ENCODE results near the gene OR51D1.

OR51D1 gene

DNA sequence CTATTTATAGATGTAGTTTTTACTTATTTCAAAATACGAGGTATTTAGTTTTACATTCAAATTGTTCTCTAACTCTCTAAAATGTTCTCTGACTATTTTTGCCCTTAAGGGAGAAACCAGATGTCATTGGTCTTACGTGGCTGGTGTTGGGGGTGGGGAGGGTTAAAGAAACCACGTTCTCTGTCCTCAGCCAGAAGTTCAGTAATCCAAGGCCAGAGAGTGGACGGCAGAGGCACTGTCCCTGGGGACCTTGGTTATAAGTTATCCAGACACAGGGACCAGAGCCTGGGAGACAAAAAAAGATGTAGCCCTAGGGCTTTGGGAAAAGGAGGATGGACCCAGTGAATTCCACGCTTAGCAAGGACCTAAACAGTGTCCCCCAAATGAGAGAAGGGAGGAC lies 5.8 kb downstream of the OR51D1 start:
- DNase-seq (ENCODE audit: low read depth, low spot score): no peak
- no peak overlapping the region for H3K4me3 ChIP-seq (ENCODE audit: low read length)

DNA sequence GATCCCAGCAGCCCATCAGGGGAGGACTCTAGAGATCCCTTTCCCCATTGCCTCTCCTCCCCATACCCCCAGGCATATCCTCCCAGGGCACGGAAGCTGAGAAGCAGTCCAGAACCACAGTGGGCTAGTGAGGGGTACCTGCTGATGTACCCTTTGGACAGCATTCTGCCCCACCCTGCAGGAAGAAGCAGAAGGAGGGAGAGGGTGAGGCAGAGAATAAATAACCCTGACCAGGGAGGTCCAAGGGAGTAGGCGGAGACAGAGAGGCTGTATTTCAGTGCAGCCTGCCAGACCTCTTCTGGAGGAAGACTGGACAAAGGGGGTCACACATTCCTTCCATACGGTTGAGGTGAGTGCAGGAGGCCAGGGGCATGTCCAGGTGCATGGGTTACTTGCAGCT lies 6.4 kb downstream of the OR51D1 start, which contains the start of gene OR51E1:
Gene OR51E1 (plus strand): TSS at position 301 of the 400 bp plus-strand sequence. CDS start 8,545 bp downstream, outside the sequence.
- no peak for DNase-seq (ENCODE audit: low read depth, low spot score)
- H3K4me3 ChIP-seq (ENCODE audit: low read length): no peak within 1 kb of the TSS

DNA sequence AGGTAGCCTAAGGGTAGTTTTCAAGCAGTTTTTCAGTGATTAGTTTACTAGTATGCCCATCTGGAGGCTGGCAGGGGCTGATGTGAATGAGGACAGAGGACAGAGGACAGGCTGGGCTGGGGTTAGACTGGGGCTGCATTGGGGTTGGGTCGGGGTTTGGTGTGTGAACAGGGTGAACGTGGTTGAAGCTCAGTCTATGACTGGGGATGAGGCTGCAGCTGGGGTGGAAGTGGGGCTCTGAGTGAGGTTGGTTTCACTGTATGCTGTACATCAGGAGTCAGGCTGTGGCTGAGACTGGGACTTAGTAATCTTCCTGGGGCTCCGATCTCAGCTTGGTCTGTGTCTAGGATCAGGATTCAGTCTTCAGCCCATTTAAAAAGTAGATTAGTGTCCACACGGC lies 7.0 kb downstream of the OR51D1 start:
- no peak for DNase-seq (ENCODE audit: low read depth, low spot score)
- no peak overlapping the region for H3K4me3 ChIP-seq (ENCODE audit: low read length)

DNA sequence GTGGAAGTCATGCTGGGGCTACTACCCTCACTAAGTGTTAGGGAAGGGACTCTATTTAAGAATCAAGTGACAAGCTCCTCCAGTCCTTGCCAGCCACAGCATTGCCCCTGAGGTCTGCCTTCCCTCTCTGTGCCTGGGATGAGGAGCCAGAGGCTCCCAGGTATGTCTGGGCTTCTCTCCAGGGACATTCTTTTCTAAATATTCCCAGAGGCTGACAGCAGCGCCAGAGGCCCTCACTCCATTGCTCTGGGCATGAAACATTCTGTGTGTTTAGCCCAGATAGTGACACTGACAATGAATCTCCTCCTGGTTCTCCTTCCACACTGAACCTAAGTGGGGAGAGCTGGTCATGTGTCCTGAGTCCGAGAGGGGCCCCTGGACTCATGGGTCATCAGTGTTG lies 8.7 kb downstream of the OR51D1 start:
- H3K4me3 ChIP-seq (ENCODE audit: low read length): no peak overlapping the region
- no peak for DNase-seq (ENCODE audit: low read depth, low spot score)

DNA sequence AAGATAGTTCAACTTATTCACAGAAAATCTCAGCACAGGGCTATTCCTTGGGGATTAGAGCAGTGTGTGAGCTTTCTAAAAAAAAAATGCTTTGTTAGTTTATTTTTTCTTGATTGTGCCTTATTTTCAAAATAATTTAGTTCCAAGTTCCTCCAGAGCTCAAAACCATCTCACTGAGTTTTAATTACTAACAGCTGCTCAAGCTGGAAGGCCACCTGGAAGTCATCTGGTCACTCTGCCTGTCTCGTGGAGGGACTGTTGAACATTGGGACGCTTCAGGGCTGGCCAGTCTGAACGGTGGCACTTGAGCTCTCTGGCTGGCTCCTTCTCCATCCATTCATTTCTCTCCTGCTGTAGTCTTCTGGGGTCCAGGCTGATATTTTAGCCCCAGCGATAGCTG lies 10.5 kb downstream of the OR51D1 start:
- DNase-seq (ENCODE audit: low read depth, low spot score): no peak
- no peak overlapping the region for H3K4me3 ChIP-seq (ENCODE audit: low read length)

DNA sequence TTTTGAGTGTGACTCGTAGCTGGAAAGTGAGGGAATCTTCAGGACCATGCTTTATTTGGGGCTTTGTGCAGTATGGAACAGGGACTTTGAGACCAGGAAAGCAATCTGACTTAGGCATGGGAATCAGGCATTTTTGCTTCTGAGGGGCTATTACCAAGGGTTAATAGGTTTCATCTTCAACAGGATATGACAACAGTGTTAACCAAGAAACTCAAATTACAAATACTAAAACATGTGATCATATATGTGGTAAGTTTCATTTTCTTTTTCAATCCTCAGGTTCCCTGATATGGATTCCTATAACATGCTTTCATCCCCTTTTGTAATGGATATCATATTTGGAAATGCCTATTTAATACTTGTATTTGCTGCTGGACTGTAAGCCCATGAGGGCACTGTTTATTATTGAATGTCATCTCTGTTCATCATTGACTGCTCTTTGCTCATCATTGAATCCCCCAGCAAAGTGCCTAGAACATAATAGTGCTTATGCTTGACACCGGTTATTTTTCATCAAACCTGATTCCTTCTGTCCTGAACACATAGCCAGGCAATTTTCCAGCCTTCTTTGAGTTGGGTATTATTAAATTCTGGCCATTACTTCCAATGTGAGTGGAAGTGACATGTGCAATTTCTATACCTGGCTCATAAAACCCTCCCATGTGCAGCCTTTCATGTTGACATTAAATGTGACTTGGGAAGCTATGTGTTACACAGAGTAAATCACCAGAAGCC lies 17.5 kb downstream of the OR51D1 start:
- no peak overlapping the region for H3K4me3 ChIP-seq (ENCODE audit: low read length)
- DNase-seq (ENCODE audit: low read depth, low spot score): no peak

DNA sequence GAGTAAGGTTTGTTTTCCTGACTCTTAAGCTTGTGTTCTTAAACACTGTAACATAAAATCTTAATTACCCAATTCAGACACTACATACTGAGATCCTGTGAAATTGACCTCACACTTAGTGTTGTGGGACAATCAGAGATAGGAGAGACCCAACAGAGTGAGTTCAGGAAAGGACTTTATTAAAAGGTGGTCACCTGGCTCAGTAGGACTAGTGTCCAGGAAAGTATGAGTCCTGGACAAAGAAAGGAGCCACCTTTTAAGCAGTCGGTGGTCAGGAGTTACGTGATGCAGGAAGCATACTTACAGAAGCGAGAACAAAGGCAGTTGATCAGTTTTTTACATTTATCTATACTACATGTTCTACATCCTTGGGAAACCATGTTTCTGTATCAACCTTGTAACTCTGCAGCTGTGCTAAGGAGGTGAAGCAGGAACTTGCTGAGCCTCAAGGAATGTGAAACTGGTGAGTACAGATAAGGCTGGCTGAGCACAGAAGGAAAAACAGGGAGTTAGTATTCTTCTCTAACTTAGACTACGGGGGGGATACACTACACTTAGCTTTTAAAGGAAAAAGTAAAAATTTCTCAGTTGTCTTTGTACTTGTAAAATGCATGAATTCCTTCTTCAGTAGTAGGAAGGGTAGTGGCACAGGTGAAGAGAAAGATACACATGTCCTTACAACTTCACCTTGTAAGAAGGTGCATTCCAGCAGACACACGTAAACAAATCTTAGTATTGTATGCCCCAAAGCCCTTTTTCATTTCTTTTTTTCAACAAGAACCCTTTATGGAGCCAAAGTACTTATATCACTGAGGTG lies 21.6 kb downstream of the OR51D1 start:
- DNase-seq (ENCODE audit: low read depth, low spot score): no peak
- no peak overlapping the region for H3K4me3 ChIP-seq (ENCODE audit: low read length)

DNA sequence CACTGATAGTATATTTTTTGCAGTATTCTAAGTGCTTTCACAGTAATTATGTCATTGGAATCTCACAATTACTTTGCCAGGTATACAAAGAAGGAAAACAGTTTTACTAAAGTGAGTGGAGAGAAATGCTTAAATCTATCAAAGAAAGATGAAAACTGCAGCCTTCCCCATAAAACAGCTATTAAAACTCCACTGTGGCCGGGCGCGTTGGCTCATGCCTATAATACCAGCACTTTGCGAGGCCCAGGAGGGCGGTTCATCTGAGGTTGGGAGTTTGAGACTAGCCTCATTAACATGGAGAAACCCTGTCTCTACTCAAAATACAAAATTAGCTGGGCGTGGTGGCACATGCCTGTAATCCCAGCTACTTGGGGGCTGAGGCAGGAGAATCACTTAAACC lies 25.6 kb downstream of the OR51D1 start:
- DNase-seq (ENCODE audit: low read depth, low spot score): no peak
- no peak overlapping the region for H3K4me3 ChIP-seq (ENCODE audit: low read length)

DNA sequence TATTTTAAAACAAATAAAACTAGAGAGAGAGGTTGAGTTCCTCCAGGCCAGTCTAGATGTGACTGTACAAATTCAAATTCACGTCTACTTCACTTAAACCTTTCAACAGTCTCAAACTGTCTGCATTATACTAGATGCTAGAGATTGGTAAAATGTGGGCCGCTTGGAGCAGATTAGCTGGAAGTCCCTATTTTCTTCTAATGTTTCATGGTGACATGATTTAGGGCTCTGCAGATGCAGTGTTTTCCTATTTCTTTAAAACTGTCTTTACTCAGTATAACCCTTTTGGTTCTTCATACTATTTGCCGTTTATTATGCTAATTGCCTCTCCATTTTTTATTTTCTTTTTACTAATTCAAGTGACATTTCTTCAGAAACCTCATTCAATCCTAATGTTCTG lies 26.9 kb downstream of the OR51D1 start:
- no peak overlapping the region for H3K4me3 ChIP-seq (ENCODE audit: low read length)
- DNase-seq (ENCODE audit: low read depth, low spot score): no peak

DNA sequence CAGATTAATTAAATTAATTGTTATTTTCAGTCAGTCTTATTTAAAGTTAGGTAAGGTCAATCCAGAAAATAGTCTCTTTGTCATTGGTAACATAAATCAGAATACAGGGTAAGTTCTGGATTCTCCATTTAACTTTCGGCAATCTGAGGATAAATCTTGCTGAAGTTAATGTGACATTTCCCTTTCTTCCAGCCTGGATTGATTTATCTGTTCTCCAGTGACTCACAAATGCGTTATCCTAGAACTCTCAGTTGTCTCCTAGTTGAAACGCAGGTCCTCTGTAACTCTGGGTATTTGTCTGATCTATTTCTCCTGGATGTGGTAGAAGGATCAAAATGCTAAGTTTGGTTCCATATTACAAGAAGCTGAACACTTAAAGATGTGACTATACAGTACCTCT lies 27.5 kb downstream of the OR51D1 start:
- no peak overlapping the region for H3K4me3 ChIP-seq (ENCODE audit: low read length)
- no peak for DNase-seq (ENCODE audit: low read depth, low spot score)

DNA sequence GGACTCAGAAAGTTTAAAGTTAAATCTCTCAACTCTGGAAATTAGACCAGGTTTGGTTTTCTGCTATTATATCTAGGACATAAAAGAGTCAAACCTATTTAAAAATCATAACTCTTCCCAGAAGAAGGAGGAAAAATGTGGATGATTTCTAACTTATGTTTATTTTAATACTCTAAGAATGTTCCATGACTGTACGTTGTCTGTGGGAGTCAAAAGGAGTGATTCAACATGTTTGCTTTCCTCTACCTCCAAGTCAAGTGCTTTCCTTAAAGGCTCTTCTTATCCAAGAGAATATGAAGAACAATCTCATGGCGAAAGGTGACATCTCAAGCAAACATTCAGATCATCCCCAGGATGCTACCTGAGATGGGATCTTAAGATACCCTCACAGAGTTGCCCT lies 28.1 kb downstream of the OR51D1 start:
- H3K4me3 ChIP-seq (ENCODE audit: low read length): no peak overlapping the region
- DNase-seq (ENCODE audit: low read depth, low spot score): no peak

DNA sequence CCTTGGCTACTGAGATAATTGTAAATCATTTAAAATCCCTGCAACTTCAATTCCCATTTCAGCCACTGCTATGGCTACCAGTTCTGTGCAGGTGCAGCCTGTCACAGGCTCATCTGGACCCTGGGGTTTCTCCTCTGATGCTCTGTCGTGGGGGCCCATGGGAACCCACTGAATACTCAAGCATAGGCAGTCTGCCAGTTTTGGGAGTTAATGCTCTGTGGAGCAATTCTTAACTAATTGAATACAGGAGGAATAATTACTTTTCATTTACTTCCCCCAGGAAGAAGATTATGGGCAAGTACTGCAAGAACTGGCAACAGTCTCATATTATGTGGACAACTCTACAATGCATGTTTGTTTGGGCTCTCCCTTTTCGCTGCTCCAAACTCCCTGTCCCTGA lies 34.5 kb downstream of the OR51D1 start:
- DNase-seq (ENCODE audit: low read depth, low spot score): no peak
- H3K4me3 ChIP-seq (ENCODE audit: low read length): no peak overlapping the region

DNA sequence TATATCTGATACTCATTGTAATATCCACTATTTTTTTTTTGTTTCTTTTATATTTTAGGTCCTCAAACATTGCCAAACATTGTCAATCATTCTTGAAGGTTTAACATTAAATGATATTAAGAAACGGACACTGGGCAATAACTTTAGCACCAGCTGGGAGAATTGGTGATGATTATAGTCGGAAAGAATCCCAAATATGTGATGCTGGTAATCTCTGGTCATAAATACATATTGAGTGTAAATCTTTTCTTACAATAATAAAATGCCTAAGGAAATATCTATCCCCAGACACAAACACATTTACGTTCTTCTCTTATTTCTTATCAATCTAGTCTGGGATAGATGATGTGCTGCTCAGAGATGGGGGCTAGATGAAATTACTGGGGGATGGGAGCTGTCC lies 35.2 kb downstream of the OR51D1 start:
- no peak overlapping the region for H3K4me3 ChIP-seq (ENCODE audit: low read length)
- no peak for DNase-seq (ENCODE audit: low read depth, low spot score)

DNA sequence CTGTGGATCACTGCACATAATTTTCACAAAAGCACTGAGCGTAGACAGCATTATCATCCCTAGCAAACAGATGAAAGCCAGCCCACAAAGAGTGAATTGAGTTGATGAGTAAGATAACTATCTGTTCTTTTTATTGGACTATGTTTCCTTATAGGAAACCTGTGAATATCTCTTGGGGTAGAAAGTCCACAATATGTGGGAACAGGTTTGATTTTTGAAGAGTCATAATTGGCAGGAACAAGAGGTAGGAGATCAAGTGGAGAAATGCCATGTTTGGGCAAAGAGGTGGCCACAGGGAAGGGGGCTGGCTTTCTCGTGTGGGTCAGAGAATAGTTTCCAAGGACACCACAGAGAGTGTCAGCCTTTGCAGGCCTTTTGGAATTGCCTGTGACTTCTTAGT lies 36.5 kb downstream of the OR51D1 start:
- no peak overlapping the region for H3K4me3 ChIP-seq (ENCODE audit: low read length)
- DNase-seq (ENCODE audit: low read depth, low spot score): no peak

DNA sequence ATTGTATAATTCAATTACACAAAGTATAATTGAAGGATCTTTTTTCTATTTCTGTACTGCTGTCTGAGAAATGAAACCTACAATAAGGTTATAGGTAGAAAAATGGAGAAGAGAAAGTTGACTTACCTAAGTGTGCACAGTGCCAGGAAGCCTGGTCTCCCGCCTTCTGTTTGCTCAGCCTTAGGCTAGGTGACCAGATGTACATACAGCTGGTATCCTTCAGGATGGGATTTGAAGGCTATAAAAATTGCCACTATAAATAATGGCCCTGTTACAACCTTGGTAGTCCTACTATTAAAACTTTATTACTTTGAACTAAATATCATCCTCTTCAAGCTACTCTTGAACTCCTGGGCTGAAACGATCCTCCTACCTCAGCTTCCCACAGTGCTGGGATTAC lies 40.7 kb downstream of the OR51D1 start:
- H3K4me3 ChIP-seq (ENCODE audit: low read length): no peak overlapping the region
- DNase-seq (ENCODE audit: low read depth, low spot score): no peak

DNA sequence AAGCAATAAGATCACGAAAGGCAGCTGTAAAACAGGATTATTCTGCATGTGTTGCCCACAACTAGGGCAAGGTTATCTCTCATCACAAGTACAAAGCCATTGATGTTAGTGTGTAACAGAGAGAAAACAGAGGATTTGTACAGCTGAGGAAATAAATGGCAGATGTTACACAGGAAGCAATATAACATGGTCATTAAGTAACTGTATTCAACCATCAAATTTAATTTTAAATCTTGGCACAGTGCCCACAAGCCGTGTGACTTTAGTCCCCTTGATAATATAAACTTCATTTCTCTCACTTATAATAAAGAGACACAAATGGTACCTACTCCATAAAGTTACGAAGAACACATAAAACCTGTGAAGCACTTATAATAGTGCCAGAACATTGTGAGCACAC lies 43.1 kb downstream of the OR51D1 start:
- no peak for DNase-seq (ENCODE audit: low read depth, low spot score)
- H3K4me3 ChIP-seq (ENCODE audit: low read length): no peak overlapping the region

DNA sequence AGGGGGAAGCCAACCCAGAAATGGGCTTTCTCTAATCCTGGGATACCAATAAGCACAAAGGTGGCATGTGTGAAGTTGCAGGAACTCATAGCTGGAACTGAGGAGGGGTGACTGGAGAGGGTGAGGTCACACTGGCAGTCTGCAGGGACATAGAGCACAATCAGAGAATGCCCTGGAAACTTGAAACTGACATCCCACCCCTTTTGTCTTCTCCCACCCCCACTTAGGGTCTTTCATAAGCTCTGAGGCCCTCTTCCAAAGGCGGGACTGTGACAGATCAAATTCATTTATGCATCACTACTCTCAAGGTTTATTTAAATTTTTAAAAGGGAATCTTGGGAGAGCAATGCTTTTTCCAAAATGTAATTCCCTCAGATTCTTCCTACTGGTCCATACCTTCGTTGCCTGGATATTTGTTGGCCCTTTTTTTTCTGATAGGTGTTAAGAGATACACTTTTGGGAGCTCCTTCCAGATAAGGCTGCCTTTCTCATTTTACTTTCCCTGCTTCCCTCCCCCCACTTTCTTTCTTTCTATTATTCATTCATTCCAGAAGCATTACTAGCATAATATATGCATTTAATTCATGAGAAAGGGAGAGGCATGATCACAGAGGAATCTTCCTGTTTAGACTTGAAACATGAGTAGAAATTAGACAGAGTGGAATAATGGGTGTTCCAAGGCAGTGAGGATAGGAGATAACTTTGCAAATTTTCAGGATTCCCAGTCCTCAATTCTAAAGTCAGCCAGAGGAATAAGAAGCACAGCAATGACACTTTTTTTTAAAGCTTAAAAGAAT lies 45.5 kb downstream of the OR51D1 start:
- DNase-seq (ENCODE audit: low read depth, low spot score): no peak
- no peak overlapping the region for H3K4me3 ChIP-seq (ENCODE audit: low read length)

DNA sequence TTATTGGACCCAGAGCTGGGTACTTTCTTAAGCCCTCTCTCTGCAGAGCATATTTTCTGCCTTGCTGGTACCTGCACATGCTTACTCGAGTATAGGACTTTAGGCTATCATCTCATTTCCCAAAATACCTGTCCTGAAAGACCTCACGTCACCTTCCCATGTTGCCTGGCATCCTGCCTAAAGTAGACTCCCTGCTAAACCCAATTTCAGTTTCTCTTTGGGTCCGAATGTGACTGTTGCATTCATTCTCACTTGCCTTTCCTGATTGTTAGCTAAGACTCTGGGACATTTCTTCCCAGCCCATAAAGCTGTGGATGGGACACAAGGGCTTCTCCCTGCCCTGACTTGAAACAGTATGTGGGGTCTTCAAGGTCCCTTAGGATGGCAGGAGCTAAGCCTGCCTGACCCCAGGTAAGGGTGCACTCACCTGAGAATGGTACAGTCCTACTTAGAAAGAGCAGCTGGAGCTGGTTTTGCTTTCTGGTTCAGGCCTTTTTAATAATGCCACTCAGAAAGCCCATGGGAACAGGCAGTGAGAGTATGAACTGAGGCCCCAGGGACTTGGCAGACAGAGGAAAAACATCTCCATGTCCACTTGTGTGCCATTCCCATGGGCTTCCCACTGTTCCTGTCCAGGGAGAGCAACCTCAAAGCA lies 47.5 kb downstream of the OR51D1 start:
- no peak overlapping the region for H3K4me3 ChIP-seq (ENCODE audit: low read length)
- DNase-seq (ENCODE audit: low read depth, low spot score): no peak

Measured in Jurkat, Clone E6-1 (cell line).